ENCODE measurements around the gene EPHB6. TPM values are rescaled to one million over a fixed set of nuclear protein-coding genes. Genes with fewer than 3 reads are reported as not detected.

Gene EPHB6
- total and polyA plus RNA-seq, 10 of the 15 experiments (the other 5 are each of a cell fraction or from before 2014, with no cell fraction given), result 0.06 to 1.3 (median 0.37) TPM; not detected in 2

DNA sequence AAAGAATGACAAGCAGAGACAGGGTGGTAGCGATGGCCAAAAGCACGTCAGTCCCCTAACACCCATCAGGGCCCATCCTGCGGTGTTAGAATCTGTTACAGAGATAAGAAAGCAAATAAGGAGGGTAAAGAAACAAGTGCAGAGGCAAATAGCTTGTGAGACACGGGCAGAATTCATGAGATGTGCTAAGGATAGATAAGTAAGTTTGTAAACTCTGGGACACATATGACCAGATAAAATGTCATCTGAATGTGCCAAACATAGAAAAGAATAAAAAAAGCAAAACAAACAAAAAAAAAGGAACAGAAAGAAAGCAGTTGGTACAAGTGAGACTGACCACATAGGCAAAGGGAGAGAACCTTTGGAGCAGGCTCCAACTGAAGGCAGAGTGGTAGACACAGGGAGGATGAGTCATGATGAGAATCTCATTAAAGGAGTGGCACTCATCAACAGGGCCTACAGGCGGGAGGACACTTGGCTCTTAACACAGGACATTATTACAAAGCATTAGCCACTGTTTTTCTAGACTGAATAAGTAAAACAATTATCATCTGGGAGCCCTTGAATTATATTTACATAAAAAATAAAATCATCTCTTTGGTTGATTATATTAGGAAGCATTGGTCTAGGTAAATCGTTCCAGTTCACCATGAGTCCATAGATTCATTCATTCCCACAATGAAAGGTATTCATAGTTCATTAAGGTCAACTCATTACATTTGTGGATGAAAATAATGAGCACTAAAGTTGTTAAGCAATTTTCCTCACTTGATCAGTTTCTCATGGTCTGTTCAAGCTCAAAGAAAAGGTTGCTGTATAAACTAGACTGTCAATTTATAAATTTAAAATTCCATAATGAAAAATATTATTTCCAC, 21.5 kb upstream of the EPHB6 start:
- POLR2A ChIA-PET, result interaction anchor here (1.1 to 2.3 kb wide), 4 partner anchors 20 to 25 kb away, joined by 3 to 9 read pairs (median 6); no protein-coding TSS in a partner anchor
- BruUV-seq (replicated peaks), result no TSS peak
- peaks cover 19% of the 10 kb centered on the region for H3K4me1 ChIP-seq (ENCODE audit: control insufficient read depth, insufficient read depth, low read length)
- SMC1A ChIA-PET (ENCODE audit: uncharacterized antibody, unreplicated experiment), result interaction anchor here (1.0 to 2.3 kb wide), 9 partner anchors 12 to 382 kb away, joined by 3 to 62 read pairs (median 6); no protein-coding TSS in a partner anchor
- no peaks in the 10 kb centered on the region for H3K27me3 ChIP-seq (replicated peaks in 1 of 2; ENCODE audit: control insufficient read depth in 2 of 2, insufficient read depth in 2 of 2, low read length in 1 of 2)
- WGBS (ENCODE audit: insufficient coverage, insufficient replicate concordance, low lambda C conversion rate, missing lambda C conversion rate), result 61% methylated on average over 6 of the region's 6 CpGs
- no peaks in the 10 kb centered on the region for H3K9me3 ChIP-seq (replicated peaks; ENCODE audit: control insufficient read depth, insufficient read depth, low read length)
- H2AFZ ChIP-seq (ENCODE audit: control insufficient read depth, low read depth, low read length), result no peak overlapping the region
- DNase-seq (ENCODE audit: low read depth, low spot score) (no peak), ATAC-seq (peak; percentile 89), FAIRE-seq (peak; percentile 72)
- no peaks in the 10 kb centered on the region for H4K20me1 ChIP-seq (ENCODE audit: control insufficient read depth, insufficient read depth)
- H3K79me2 ChIP-seq (ENCODE audit: control insufficient read depth, insufficient read depth, low read length), result no peaks in the 10 kb centered on the region
- CTCF ChIA-PET, result interaction anchor here (0.9 to 3.0 kb wide), 4 partner anchors 10 to 22 kb away, joined by 3 to 72 read pairs (median 7); no protein-coding TSS in a partner anchor
- in situ Hi-C loops (cut with MboI) (no loop called here), intact Hi-C loops (cut with micrococcal nuclease; ENCODE audit: unreplicated experiment) (no loop called here)
- H3K27ac ChIP-seq (ENCODE audit: control insufficient read depth, insufficient read depth), result no peak overlapping the region
- no peaks in the 10 kb centered on the region for H3K36me3 ChIP-seq (ENCODE audit: control insufficient read depth in 2 of 2, insufficient read depth in 2 of 2, low read length in 1 of 2)
- RAD21 ChIA-PET (ENCODE audit: unreplicated experiment), result interaction anchor here (1.1 to 2.9 kb wide), 4 partner anchors 15 to 35 kb away, joined by 4 to 73 read pairs (median 8); no protein-coding TSS in a partner anchor
- H3K4me3 ChIP-seq, result no peak overlapping the region
- no peak overlapping the region for H3K9ac ChIP-seq (ENCODE audit: control insufficient read depth, insufficient read depth, low read length)
- no peak overlapping the region for H3K4me2 ChIP-seq (ENCODE audit: control insufficient read depth, insufficient read depth)
- TF ChIP-seq MTA2 (IDR thresholded peaks at IDR 0.05; ENCODE audit: low read depth) (peak; percentile 96), ZNF24 (IDR thresholded peaks at IDR 0.05) (peak; percentile 81), IKZF2 (IDR thresholded peaks at IDR 0.05) (peak; percentile 93 to 94), FOXK2 (IDR thresholded peaks at IDR 0.05) (no peak), MEF2A (IDR thresholded peaks at IDR 0.05; ENCODE audit: insufficient read depth, low read depth, low read length) (no peak), JUND (IDR thresholded peaks at IDR 0.05; ENCODE audit: low read depth, low read length) (peak; percentile 44; the same call in 1 of the 2 replicates), SP1 (IDR thresholded peaks at IDR 0.05; ENCODE audit: low read depth, low read length) (no peak), NBN (IDR thresholded peaks at IDR 0.05) (peak; percentile 77), PAX5 (IDR thresholded peaks at IDR 0.05; ENCODE audit: borderline replicate concordance, low read depth, low read length) (0 out of 2 replicates have a peak, but pooled peaks have one; percentile 19), IRF4 (IDR thresholded peaks at IDR 0.05; ENCODE audit: low read depth, low read length) (peak; percentile 66; the same call in 1 of the 2 replicates), EP300 (IDR thresholded peaks at IDR 0.05; ENCODE audit: borderline replicate concordance in 1 of 2, control insufficient read depth in 1 of 2, low read depth in 2 of 2, low read length in 2 of 2) (peak; percentile 49 to 60; a peak in 3 of 4 replicates), SPI1 (IDR thresholded peaks at IDR 0.05; ENCODE audit: borderline replicate concordance, insufficient read depth, low read depth, low read length) (peak; percentile 58; the same call in 1 of the 2 replicates), NR2F1 (conservative IDR thresholded peaks at IDR 0.05) (peak; percentile 89), BCL11A (IDR thresholded peaks at IDR 0.05; ENCODE audit: low read depth, low read length) (peak; percentile 80), IKZF1 (conservative IDR thresholded peaks at IDR 0.05) (peak; percentile 84), ZNF384 (IDR thresholded peaks at IDR 0.05; ENCODE audit: borderline replicate concordance, low read depth, low read length) (peak; percentile 59; the same call in 1 of the 2 replicates), DPF2 (IDR thresholded peaks at IDR 0.05) (peak; percentile 71; the same call in 1 of the 2 replicates)
- TF ChIP-seq, protein P1, sequence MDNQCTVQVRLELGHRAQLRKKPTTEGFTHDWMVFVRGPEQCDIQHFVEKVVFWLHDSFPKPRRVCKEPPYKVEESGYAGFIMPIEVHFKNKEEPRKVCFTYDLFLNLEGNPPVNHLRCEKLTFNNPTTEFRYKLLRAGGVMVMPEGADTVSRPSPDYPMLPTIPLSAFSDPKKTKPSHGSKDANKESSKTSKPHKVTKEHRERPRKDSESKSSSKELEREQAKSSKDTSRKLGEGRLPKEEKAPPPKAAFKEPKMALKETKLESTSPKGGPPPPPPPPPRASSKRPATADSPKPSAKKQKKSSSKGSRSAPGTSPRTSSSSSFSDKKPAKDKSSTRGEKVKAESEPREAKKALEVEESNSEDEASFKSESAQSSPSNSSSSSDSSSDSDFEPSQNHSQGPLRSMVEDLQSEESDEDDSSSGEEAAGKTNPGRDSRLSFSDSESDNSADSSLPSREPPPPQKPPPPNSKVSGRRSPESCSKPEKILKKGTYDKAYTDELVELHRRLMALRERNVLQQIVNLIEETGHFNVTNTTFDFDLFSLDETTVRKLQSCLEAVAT (IDR thresholded peaks at IDR 0.05), result peak; percentile 69
- TF ChIP-seq, protein P2, sequence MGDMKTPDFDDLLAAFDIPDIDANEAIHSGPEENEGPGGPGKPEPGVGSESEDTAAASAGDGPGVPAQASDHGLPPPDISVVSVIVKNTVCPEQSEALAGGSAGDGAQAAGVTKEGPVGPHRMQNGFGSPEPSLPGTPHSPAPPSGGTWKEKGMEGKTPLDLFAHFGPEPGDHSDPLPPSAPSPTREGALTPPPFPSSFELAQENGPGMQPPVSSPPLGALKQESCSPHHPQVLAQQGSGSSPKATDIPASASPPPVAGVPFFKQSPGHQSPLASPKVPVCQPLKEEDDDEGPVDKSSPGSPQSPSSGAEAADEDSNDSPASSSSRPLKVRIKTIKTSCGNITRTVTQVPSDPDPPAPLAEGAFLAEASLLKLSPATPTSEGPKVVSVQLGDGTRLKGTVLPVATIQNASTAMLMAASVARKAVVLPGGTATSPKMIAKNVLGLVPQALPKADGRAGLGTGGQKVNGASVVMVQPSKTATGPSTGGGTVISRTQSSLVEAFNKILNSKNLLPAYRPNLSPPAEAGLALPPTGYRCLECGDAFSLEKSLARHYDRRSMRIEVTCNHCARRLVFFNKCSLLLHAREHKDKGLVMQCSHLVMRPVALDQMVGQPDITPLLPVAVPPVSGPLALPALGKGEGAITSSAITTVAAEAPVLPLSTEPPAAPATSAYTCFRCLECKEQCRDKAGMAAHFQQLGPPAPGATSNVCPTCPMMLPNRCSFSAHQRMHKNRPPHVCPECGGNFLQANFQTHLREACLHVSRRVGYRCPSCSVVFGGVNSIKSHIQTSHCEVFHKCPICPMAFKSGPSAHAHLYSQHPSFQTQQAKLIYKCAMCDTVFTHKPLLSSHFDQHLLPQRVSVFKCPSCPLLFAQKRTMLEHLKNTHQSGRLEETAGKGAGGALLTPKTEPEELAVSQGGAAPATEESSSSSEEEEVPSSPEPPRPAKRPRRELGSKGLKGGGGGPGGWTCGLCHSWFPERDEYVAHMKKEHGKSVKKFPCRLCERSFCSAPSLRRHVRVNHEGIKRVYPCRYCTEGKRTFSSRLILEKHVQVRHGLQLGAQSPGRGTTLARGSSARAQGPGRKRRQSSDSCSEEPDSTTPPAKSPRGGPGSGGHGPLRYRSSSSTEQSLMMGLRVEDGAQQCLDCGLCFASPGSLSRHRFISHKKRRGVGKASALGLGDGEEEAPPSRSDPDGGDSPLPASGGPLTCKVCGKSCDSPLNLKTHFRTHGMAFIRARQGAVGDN (IDR thresholded peaks at IDR 0.05), result 0 out of 2 replicates have a peak, but pooled peaks have one; percentile 20
